ENCODE measurements around the gene HES5. TPM values are rescaled to one million over a fixed set of nuclear protein-coding genes. Genes with fewer than 3 reads are reported as not detected.
A peak's percentile ranks its signal among the peaks of the same experiment; 100 is the strongest.

Gene HES5
- total and polyA plus RNA-seq, 2 of the 13 experiments (the other 11 are each of a cell fraction or from before 2014, with no cell fraction given), result not detected

GRCh38 chr1:2556678-2557481 is 26.8 kb upstream of the HES5 start (continued):
- peak; percentile 69 for TF ChIP-seq TFE3 (CRISPR knock-in tag; IDR thresholded peaks at IDR 0.05)
- no peak for TF ChIP-seq CREM (IDR thresholded peaks at IDR 0.05)
- no peak for TF ChIP-seq CREM (CRISPR knock-in tag; IDR thresholded peaks at IDR 0.05)
- TF ChIP-seq TERF1 (CRISPR knock-in tag; IDR thresholded peaks at IDR 0.05), result 0 out of 2 replicates have a peak, but pooled peaks have one; percentile 52
- no peak for TF ChIP-seq FUBP1 (CRISPR knock-in tag; IDR thresholded peaks at IDR 0.05; ENCODE audit: borderline replicate concordance)
- TF ChIP-seq ZNF274 (CRISPR knock-in tag; IDR thresholded peaks at IDR 0.05), result no peak
- no peak for TF ChIP-seq ZNF335 (CRISPR knock-in tag; IDR thresholded peaks at IDR 0.05)
- no peak for TF ChIP-seq MIXL1 (CRISPR knock-in tag; IDR thresholded peaks at IDR 0.05)
- peak; percentile 57; the same call in 1 of the 2 replicates for TF ChIP-seq ZNF558 (CRISPR knock-in tag; IDR thresholded peaks at IDR 0.05; ENCODE audit: borderline replicate concordance)
- no peak for TF ChIP-seq HMGA1 (CRISPR knock-in tag; conservative IDR thresholded peaks at IDR 0.05)
- 0 out of 2 replicates have a peak, but pooled peaks have one; percentile 9 for TF ChIP-seq ZFYVE20 (CRISPR knock-in tag; IDR thresholded peaks at IDR 0.05; ENCODE audit: borderline replicate concordance, low read depth)
- TF ChIP-seq ZNF816 (CRISPR knock-in tag; IDR thresholded peaks at IDR 0.05; ENCODE audit: borderline replicate concordance), result no peak
- TF ChIP-seq JUN (CRISPR knock-in tag; IDR thresholded peaks at IDR 0.05), result no peak
- no peak for TF ChIP-seq ZKSCAN8 (CRISPR knock-in tag; IDR thresholded peaks at IDR 0.05; ENCODE audit: borderline replicate concordance)
- TF ChIP-seq MLXIP (CRISPR knock-in tag; IDR thresholded peaks at IDR 0.05; ENCODE audit: borderline replicate concordance), result no peak
- no peak for TF ChIP-seq SRSF1 (optimal IDR thresholded peaks at IDR 0.05; ENCODE audit: low read depth, low read length)
- TF ChIP-seq PAXIP1 (CRISPR knock-in tag; conservative IDR thresholded peaks at IDR 0.05), result peak; percentile 42
- TF ChIP-seq ZNF788 (CRISPR knock-in tag; IDR thresholded peaks at IDR 0.05; ENCODE audit: borderline replicate concordance), result no peak; the same call in 1 of the 2 replicates

Data from HepG2 (cell line).